Measurements from ENCODE around the gene COL28A1. TPM values are rescaled to one million over a fixed set of nuclear protein-coding genes. Genes with fewer than 3 reads are reported as not detected.

COL28A1 gene
- total RNA-seq, 1 experiment from 2014 or later, result 0.17 TPM

DNA sequence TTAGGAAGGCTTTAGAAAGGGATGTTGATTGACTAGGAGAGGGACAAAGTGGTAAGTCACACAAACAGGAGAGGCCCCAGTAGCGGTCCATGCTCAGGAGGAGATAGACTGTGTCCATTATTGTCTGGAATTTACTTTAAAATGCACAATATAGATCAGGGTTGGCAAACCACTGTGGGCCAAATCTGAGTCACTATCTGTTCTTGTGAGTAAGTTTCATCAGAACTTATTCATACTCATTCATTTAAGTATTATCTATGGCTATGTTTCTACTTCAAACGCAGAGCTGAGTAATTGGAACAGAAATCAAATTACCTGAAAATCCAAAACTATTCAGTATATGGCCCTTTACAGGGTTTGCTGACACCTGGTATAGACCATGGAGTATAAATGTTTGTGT, 166.5 kb downstream of the COL28A1 start:
- no peak for DNase-seq
- Histone ChIP-seq H3K4me3 (ENCODE audit: insufficient read depth, low read depth, low read length) (no peak overlapping the region), H3K36me3 (replicated peaks; ENCODE audit: control insufficient read depth, insufficient read depth, low read length) (no peaks in the 10 kb centered on the region), H3K27me3 (ENCODE audit: control insufficient read depth, insufficient read depth, low read length) (no peaks in the 10 kb centered on the region)

GRCh38 chr7:7354674-7355073, 181.0 kb downstream of the COL28A1 start:
- DNase-seq, result no peak

GRCh38 chr7:7352845-7353244, 182.8 kb downstream of the COL28A1 start:
- no peak overlapping the region for H3K4me3 ChIP-seq (ENCODE audit: insufficient read depth, low read depth, low read length)
- no peaks in the 10 kb centered on the region for H3K27me3 ChIP-seq (ENCODE audit: control insufficient read depth, insufficient read depth, low read length)
- peak; percentile 16 for DNase-seq
- no peaks in the 10 kb centered on the region for H3K36me3 ChIP-seq (replicated peaks; ENCODE audit: control insufficient read depth, insufficient read depth, low read length)

More at GRCh38 chr7:7354674-7355073, 181.0 kb downstream of the COL28A1 start:
- no peaks in the 10 kb centered on the region for H3K36me3 ChIP-seq (replicated peaks; ENCODE audit: control insufficient read depth, insufficient read depth, low read length)
- H3K4me3 ChIP-seq (ENCODE audit: insufficient read depth, low read depth, low read length), result no peak overlapping the region
- H3K27me3 ChIP-seq (ENCODE audit: control insufficient read depth, insufficient read depth, low read length), result no peaks in the 10 kb centered on the region

GRCh38 chr7:7351832-7352231, 183.8 kb downstream of the COL28A1 start:
- Histone ChIP-seq H3K4me3 (ENCODE audit: insufficient read depth, low read depth, low read length) (no peak overlapping the region), H3K27me3 (ENCODE audit: control insufficient read depth, insufficient read depth, low read length) (no peaks in the 10 kb centered on the region), H3K36me3 (replicated peaks; ENCODE audit: control insufficient read depth, insufficient read depth, low read length) (no peaks in the 10 kb centered on the region)
- DNase-seq, result no peak

DNA sequence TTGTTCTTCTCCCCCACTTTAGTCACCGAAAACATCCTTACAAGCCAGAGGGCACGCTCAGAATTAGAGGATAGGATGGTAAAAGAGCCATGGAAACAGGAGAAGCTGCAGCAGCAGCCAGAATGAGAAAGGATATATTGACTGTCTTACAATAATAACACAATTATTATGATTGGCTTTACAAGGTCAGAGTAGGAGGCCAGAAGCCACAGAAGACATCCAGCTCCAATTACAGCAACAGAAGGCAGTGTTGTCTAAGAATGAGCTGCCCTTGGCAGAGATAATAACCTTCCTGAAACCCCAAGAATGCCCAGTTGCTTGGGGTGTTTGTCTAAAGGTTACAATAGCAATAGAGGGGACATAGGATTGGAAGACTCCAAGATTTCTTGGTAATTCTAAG, 184.5 kb downstream of the COL28A1 start:
- Histone ChIP-seq H3K27me3 (ENCODE audit: control insufficient read depth, insufficient read depth, low read length) (no peaks in the 10 kb centered on the region), H3K36me3 (replicated peaks; ENCODE audit: control insufficient read depth, insufficient read depth, low read length) (no peaks in the 10 kb centered on the region), H3K4me3 (ENCODE audit: insufficient read depth, low read depth, low read length) (no peak overlapping the region)
- DNase-seq, result no peak

DNA sequence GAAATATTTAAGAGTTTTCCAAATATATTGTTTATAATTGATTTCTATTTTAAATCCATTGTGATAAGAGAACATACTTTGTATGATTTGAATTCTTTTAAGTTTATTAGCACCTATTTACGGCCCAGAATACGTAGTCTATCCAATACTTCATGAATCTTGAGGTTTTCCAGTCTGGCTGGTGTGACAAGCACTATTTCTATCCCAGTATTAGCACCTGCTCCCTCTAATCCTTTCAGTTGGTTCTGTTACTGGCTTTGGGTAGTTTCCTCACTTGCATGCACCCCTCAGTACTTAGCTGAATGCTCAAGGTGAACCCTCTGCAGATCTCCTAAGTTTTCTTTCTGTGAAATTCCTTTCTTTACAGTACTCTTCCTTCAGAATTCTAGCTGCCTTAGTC, 186.5 kb downstream of the COL28A1 start:
- no peak for DNase-seq
- H3K36me3 ChIP-seq (replicated peaks; ENCODE audit: control insufficient read depth, insufficient read depth, low read length), result no peaks in the 10 kb centered on the region
- no peaks in the 10 kb centered on the region for H3K27me3 ChIP-seq (ENCODE audit: control insufficient read depth, insufficient read depth, low read length)
- no peak overlapping the region for H3K4me3 ChIP-seq (ENCODE audit: insufficient read depth, low read depth, low read length)

- H3K4me3 ChIP-seq (ENCODE audit: insufficient read depth, low read depth, low read length), result no peak overlapping the region
- no peaks in the 10 kb centered on the region for H3K36me3 ChIP-seq (replicated peaks; ENCODE audit: control insufficient read depth, insufficient read depth, low read length)
- DNase-seq, result no peak
- no peaks in the 10 kb centered on the region for H3K27me3 ChIP-seq (ENCODE audit: control insufficient read depth, insufficient read depth, low read length)
Observed at GRCh38 chr7:7347045-7347444, 188.6 kb downstream of the COL28A1 start.

- DNase-seq, result no peak
- no peak overlapping the region for H3K4me3 ChIP-seq (ENCODE audit: insufficient read depth, low read depth, low read length)
- H3K36me3 ChIP-seq (replicated peaks; ENCODE audit: control insufficient read depth, insufficient read depth, low read length), result no peaks in the 10 kb centered on the region
- H3K27me3 ChIP-seq (ENCODE audit: control insufficient read depth, insufficient read depth, low read length), result no peaks in the 10 kb centered on the region
Observed at GRCh38 chr7:7344583-7344982, 191.1 kb downstream of the COL28A1 start.

GRCh38 chr7:7335909-7336308, 199.8 kb downstream of the COL28A1 start:
- no peaks in the 10 kb centered on the region for H3K36me3 ChIP-seq (replicated peaks; ENCODE audit: control insufficient read depth, insufficient read depth, low read length)
- DNase-seq, result no peak
- no peak overlapping the region for H3K4me3 ChIP-seq (ENCODE audit: insufficient read depth, low read depth, low read length)
- H3K27me3 ChIP-seq (ENCODE audit: control insufficient read depth, insufficient read depth, low read length), result no peaks in the 10 kb centered on the region

DNA sequence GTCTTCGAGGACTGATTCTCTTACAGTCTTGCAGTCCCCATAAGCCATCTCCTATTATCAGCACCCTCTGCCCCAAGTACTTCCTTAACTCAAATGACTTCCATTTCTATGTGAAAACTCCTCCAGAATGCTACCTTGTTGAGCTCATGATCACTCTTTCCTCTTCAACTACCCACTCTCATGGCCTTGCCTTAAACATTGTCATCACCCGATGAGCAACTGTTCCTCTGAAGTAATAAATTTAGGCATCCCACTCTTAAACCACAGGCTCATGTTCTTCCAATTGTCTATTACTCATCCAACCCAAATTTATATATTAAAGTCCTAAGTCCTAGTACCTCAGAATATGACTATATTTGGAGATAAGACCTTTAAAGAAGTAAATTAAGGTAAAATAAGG, 200.5 kb downstream of the COL28A1 start:
- H3K4me3 ChIP-seq (ENCODE audit: insufficient read depth, low read depth, low read length), result no peak overlapping the region
- no peaks in the 10 kb centered on the region for H3K36me3 ChIP-seq (replicated peaks; ENCODE audit: control insufficient read depth, insufficient read depth, low read length)
- H3K27me3 ChIP-seq (ENCODE audit: control insufficient read depth, insufficient read depth, low read length), result no peaks in the 10 kb centered on the region
- no peak for DNase-seq

DNA sequence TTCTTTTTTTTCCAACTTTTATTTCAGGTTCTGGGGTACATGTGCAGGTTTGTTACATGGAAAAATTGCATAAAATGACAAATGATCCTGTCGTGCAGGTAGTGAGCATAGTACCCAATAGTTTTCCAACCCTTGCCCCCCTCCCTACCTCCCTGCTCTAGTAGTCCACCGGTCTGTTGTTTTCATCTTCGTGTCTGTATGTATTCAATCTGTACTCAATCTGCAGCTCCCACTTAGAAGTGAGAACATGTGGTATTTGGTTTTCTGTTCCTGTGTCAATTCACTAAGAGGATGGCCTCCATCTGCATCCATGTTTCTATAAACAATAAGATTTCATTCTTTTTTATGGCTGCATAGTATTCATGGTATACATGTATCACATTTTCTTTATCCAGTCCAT, 202.1 kb downstream of the COL28A1 start:
- DNase-seq, result no peak
- Histone ChIP-seq H3K36me3 (replicated peaks; ENCODE audit: control insufficient read depth, insufficient read depth, low read length) (no peaks in the 10 kb centered on the region), H3K4me3 (ENCODE audit: insufficient read depth, low read depth, low read length) (no peak overlapping the region), H3K27me3 (ENCODE audit: control insufficient read depth, insufficient read depth, low read length) (no peaks in the 10 kb centered on the region)

DNA sequence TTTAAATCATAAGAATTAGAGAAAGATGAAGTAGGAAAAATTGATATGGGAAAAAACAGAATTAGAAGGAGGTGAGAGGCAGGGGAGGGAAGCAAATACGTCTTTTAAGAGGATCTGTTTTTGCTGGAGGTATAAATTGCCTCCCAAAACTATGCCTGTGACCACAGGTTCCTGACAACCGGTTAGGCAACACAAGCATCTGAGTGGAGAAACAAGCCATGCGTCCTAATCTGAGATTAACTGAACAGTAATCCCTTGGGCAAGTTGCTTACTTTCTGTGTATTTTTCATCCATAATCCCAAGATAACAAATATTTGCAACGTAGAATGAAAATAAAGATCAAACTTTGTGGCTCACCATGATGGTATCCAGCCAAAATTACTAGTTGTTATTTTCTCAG, 204.2 kb downstream of the COL28A1 start:
- no peak for DNase-seq
- no peaks in the 10 kb centered on the region for H3K27me3 ChIP-seq (ENCODE audit: control insufficient read depth, insufficient read depth, low read length)
- H3K4me3 ChIP-seq (ENCODE audit: insufficient read depth, low read depth, low read length), result no peak overlapping the region
- no peaks in the 10 kb centered on the region for H3K36me3 ChIP-seq (replicated peaks; ENCODE audit: control insufficient read depth, insufficient read depth, low read length)

DNA sequence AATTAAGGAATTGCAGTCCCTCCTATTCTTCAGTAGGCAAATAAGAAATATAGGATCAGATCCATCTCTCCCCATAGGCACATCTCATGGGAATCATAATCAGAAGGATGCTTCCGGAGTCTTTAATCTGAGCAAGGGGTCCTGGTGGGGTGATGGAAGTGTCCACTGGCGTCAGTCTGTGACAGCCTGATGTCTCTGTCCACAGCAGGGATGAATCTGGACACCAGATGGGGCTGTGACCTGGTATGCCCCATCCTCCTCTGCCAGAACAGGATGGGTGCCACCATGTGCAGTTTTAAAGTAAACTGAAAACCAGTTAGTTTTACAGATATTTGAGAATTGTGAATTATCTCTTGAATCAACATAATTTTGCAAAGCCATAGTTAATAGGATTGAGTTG, 204.7 kb downstream of the COL28A1 start:
- Histone ChIP-seq H3K27me3 (ENCODE audit: control insufficient read depth, insufficient read depth, low read length) (no peaks in the 10 kb centered on the region), H3K4me3 (ENCODE audit: insufficient read depth, low read depth, low read length) (no peak overlapping the region), H3K36me3 (replicated peaks; ENCODE audit: control insufficient read depth, insufficient read depth, low read length) (no peaks in the 10 kb centered on the region)
- DNase-seq, result no peak

GRCh38 chr7:7329326-7329725, 206.3 kb downstream of the COL28A1 start:
- no peak overlapping the region for H3K4me3 ChIP-seq (ENCODE audit: insufficient read depth, low read depth, low read length)
- DNase-seq, result no peak
- H3K27me3 ChIP-seq (ENCODE audit: control insufficient read depth, insufficient read depth, low read length), result no peaks in the 10 kb centered on the region
- H3K36me3 ChIP-seq (replicated peaks; ENCODE audit: control insufficient read depth, insufficient read depth, low read length), result no peaks in the 10 kb centered on the region

DNA sequence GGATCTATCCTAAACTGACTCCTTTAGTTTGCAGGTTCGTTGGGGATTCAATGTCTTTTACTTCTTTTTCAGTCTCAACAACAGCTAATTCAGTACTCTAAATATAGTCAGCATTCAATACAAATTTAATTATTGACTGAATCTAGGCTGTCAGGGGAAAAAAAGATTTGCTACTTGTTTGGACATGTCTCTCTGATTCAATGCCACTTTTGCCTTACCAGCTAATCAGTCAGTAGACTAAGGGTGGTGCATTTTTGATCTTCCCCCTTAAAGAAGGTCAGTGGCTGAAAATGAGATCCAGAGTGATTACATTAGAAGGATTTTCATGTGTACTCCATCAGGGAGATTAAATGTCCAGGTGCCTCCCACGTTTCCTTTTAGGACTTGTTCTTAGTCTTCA, 208.2 kb downstream of the COL28A1 start:
- Histone ChIP-seq H3K27me3 (ENCODE audit: control insufficient read depth, insufficient read depth, low read length) (no peaks in the 10 kb centered on the region), H3K4me3 (ENCODE audit: insufficient read depth, low read depth, low read length) (no peak overlapping the region), H3K36me3 (replicated peaks; ENCODE audit: control insufficient read depth, insufficient read depth, low read length) (no peaks in the 10 kb centered on the region)
- no peak for DNase-seq

DNA sequence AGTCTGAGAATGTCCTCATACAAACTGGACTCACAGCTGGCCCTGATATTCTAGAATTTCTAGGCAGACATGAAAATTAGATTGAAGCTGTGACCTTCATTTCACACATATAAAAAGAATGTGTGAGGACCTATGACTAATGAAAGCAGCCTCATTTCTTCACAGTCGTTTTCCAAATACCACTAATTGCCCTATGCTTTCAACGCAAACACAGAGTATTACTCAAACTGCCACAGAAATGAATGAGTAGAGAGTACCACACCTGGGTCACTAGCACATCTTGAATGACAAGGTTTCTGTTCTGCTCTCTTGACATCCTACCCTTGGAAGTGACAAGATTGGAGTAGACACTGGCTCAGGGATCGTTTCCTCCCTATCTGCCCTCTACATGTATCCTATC, 211.0 kb downstream of the COL28A1 start:
- Histone ChIP-seq H3K36me3 (replicated peaks; ENCODE audit: control insufficient read depth, insufficient read depth, low read length) (no peaks in the 10 kb centered on the region), H3K4me3 (ENCODE audit: insufficient read depth, low read depth, low read length) (no peak overlapping the region), H3K27me3 (ENCODE audit: control insufficient read depth, insufficient read depth, low read length) (no peaks in the 10 kb centered on the region)
- DNase-seq, result no peak
